WTC11 (cell line): ENCODE measurements around the gene TOR4A.

Experiments used
- ATF1 ChIP-seq: sonication (generic); formaldehyde crosslinking; IDR thresholded peaks from 2 replicates; pipeline ENCODE4 v1.8.1; 2023; ENCODE audit warnings: mild to moderate bottlenecking, moderate library complexity, missing genetic modification reagents
- ZNF423 ChIP-seq: fragments of 250-450 bp; sonication (Bioruptor Pico); IDR thresholded peaks from 2 replicates; pipeline ENCODE4 v2.1.2; 2022; ENCODE audit warnings: mild to moderate bottlenecking, moderate library complexity
- TF ChIP-seq, protein P1 (sequence below): fragments of 200-600 bp; IDR thresholded peaks from 2 replicates; pipeline ENCODE4 v1.8.0; 2022; ENCODE audit warnings: antibody characterized with exemption
- TF ChIP-seq, protein P2 (sequence below): sonication (generic); formaldehyde crosslinking; conservative IDR thresholded peaks from 2 replicates; pipeline ENCODE4 v1.8.1; 2022; ENCODE audit warnings: mild to moderate bottlenecking, missing genetic modification reagents

DNA sequence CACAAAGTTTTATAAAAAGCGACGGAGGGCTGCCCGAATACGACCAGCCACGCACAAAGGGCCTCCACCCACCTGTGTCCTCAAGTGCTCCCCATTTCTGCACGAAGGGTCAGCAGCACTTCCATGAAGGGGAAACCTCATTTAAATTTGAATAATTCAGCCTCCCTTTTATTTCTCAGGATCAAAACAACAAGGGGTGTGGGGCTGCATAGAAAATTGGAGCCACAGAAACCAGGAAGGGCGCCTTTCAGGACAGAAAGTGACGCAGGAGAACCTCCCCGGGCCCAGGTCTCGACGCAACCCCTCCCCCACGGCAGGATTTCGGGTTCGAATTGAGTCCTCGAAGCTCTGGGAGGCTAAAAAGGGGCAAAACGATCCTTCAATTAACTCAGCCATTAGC lies 22.4 kb downstream of the TOR4A start:
- TF ChIP-seq ATF1 (CRISPR knock-in tag) (no peak), ZNF423 (CRISPR knock-in tag) (no peak)
- TF ChIP-seq, protein P1, sequence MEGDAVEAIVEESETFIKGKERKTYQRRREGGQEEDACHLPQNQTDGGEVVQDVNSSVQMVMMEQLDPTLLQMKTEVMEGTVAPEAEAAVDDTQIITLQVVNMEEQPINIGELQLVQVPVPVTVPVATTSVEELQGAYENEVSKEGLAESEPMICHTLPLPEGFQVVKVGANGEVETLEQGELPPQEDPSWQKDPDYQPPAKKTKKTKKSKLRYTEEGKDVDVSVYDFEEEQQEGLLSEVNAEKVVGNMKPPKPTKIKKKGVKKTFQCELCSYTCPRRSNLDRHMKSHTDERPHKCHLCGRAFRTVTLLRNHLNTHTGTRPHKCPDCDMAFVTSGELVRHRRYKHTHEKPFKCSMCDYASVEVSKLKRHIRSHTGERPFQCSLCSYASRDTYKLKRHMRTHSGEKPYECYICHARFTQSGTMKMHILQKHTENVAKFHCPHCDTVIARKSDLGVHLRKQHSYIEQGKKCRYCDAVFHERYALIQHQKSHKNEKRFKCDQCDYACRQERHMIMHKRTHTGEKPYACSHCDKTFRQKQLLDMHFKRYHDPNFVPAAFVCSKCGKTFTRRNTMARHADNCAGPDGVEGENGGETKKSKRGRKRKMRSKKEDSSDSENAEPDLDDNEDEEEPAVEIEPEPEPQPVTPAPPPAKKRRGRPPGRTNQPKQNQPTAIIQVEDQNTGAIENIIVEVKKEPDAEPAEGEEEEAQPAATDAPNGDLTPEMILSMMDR, result no peak
- TF ChIP-seq, protein P2, sequence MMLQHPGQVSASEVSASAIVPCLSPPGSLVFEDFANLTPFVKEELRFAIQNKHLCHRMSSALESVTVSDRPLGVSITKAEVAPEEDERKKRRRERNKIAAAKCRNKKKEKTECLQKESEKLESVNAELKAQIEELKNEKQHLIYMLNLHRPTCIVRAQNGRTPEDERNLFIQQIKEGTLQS, result no peak
